Ishikawa (cell line): ENCODE results near the gene ZNF513.

Source experiments
- CEBPB ChIP-seq: IDR thresholded peaks from 2 replicates; pipeline ENCODE4 v1.6.1; 2012
- CREB1 ChIP-seq: IDR thresholded peaks from 2 replicates; pipeline ENCODE4 v1.6.1; 2012; ENCODE audit warnings: low read depth
- EGR1 ChIP-seq: IDR thresholded peaks from 2 replicates; pipeline ENCODE4 v1.6.1; 2012
- EP300 ChIP-seq: IDR thresholded peaks from 2 replicates; pipeline ENCODE4 v1.6.1; 2012; ENCODE audit warnings: borderline replicate concordance
- FOXM1 ChIP-seq: IDR thresholded peaks from 2 replicates; pipeline ENCODE4 v1.6.1; 2012; ENCODE audit warnings: low read depth, borderline replicate concordance
- NFIC ChIP-seq: IDR thresholded peaks from 2 replicates; pipeline ENCODE4 v1.6.1; 2012
- RAD21 ChIP-seq: IDR thresholded peaks from 2 replicates; pipeline ENCODE4 v1.6.1; 2012; ENCODE audit warnings: low read depth
- TAF1 ChIP-seq: IDR thresholded peaks from 2 replicates; pipeline ENCODE4 v1.6.1; 2012; ENCODE audit warnings: low read depth, mild to moderate bottlenecking
- TCF12 ChIP-seq: IDR thresholded peaks from 2 replicates; pipeline ENCODE4 v1.6.1; 2012; ENCODE audit warnings: low read depth
- TEAD4 ChIP-seq: IDR thresholded peaks from 2 replicates; pipeline ENCODE4 v1.6.1; 2012
- YY1 ChIP-seq: IDR thresholded peaks from 2 replicates; pipeline ENCODE4 v1.6.1; 2012; ENCODE audit warnings: low read depth
- ZBTB7A ChIP-seq: IDR thresholded peaks from 2 replicates; pipeline ENCODE4 v1.6.1; 2012; ENCODE audit warnings: low read depth
- TF ChIP-seq, protein P1 (sequence below): IDR thresholded peaks from 2 replicates; pipeline ENCODE4 v1.6.1; 2012
- TF ChIP-seq, protein P2 (sequence below): IDR thresholded peaks from 2 replicates; pipeline ENCODE4 v1.6.1; 2012
- TF ChIP-seq, protein P3 (sequence below): IDR thresholded peaks from 2 replicates; pipeline ENCODE4 v1.6.1; 2012; ENCODE audit warnings: low read depth, mild to moderate bottlenecking

The ZNF513 gene

GRCh38 chr2:27376151-27376865 lies 4.2 kb downstream of the ZNF513 start:
- TF ChIP-seq ZBTB7A = no peak
- TF ChIP-seq EP300 = no peak
- TF ChIP-seq YY1 = no peak
- no peak for TF ChIP-seq TAF1

- TF ChIP-seq, protein P1, sequence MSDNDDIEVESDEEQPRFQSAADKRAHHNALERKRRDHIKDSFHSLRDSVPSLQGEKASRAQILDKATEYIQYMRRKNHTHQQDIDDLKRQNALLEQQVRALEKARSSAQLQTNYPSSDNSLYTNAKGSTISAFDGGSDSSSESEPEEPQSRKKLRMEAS = no peak
- TF ChIP-seq TEAD4 (no peak), TAF1 (no peak), EP300 (no peak), YY1 (no peak), ZBTB7A (no peak), RAD21 (no peak), CREB1 (no peak), FOXM1 (no peak), NFIC (no peak), CEBPB (no peak)
- TF ChIP-seq, protein P2, sequence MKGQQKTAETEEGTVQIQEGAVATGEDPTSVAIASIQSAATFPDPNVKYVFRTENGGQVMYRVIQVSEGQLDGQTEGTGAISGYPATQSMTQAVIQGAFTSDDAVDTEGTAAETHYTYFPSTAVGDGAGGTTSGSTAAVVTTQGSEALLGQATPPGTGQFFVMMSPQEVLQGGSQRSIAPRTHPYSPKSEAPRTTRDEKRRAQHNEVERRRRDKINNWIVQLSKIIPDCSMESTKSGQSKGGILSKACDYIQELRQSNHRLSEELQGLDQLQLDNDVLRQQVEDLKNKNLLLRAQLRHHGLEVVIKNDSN = no peak
- TF ChIP-seq, protein P3, sequence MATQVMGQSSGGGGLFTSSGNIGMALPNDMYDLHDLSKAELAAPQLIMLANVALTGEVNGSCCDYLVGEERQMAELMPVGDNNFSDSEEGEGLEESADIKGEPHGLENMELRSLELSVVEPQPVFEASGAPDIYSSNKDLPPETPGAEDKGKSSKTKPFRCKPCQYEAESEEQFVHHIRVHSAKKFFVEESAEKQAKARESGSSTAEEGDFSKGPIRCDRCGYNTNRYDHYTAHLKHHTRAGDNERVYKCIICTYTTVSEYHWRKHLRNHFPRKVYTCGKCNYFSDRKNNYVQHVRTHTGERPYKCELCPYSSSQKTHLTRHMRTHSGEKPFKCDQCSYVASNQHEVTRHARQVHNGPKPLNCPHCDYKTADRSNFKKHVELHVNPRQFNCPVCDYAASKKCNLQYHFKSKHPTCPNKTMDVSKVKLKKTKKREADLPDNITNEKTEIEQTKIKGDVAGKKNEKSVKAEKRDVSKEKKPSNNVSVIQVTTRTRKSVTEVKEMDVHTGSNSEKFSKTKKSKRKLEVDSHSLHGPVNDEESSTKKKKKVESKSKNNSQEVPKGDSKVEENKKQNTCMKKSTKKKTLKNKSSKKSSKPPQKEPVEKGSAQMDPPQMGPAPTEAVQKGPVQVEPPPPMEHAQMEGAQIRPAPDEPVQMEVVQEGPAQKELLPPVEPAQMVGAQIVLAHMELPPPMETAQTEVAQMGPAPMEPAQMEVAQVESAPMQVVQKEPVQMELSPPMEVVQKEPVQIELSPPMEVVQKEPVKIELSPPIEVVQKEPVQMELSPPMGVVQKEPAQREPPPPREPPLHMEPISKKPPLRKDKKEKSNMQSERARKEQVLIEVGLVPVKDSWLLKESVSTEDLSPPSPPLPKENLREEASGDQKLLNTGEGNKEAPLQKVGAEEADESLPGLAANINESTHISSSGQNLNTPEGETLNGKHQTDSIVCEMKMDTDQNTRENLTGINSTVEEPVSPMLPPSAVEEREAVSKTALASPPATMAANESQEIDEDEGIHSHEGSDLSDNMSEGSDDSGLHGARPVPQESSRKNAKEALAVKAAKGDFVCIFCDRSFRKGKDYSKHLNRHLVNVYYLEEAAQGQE = no peak
Observed at GRCh38 chr2:27375513-27376099, 4.9 kb downstream of the ZNF513 start.

GRCh38 chr2:27373567-27373966 lies 7.0 kb downstream of the ZNF513 start:
- TF ChIP-seq TEAD4 (no peak), EGR1 (no peak), ZBTB7A (no peak), YY1 (no peak), TCF12 (no peak), TAF1 (no peak), RAD21 (no peak), CREB1 (no peak)

DNA sequence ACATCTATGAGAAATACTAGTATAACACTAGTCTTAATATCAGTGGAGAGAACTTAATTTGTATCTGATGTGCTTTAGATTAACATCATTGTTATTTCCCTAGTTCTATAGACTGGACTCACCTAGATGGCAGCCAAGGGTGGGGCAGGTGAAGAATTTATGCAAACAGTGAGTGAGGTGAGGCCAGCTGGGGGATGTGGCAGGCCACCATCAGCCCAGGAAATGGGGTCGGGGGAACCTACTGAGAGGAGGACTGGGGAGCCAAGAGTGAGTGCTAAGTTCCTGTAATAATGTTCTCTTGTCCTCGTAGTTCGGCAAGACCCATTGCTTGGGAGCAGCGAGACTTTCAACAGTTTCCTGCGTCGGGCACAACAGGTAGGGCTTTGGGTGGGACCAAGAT lies 7.6 kb downstream of the ZNF513 start:
- TF ChIP-seq NFIC (no peak), TCF12 (no peak), EP300 (no peak), RAD21 (no peak), CEBPB (no peak), CREB1 (no peak), ZBTB7A (no peak), EGR1 (no peak), TEAD4 (no peak)
- TF ChIP-seq, protein P3 = no peak
- TF ChIP-seq, protein P2 = no peak
- TF ChIP-seq, protein P1 = no peak

- no peak for TF ChIP-seq CEBPB
- no peak for TF ChIP-seq TCF12
- TF ChIP-seq, protein P1 = peak; percentile 94
Observed at GRCh38 chr2:27370816-27371620, 9.5 kb downstream of the ZNF513 start.
